ENCODE data around the gene ISYNA1.

- TF ChIP-seq POLR2A (IDR thresholded peaks at IDR 0.05) (no peak), CTCF (IDR thresholded peaks at IDR 0.05) (no peak)
Observed at GRCh38 chr19:18446811-18447359, 9.0 kb upstream of the ISYNA1 start.

All from heart left ventricle (tissue), 13 donors.